GM12878 (cell line): ENCODE measurements around the gene PGAM2.

ENCODE experiments used
- CTCF ChIP-seq, 3 experiments: IDR thresholded peaks in 2 of 3; conservative IDR thresholded peaks in 1 of 3; 2 replicates each; pipeline ENCODE4 v1.5.1; 2011; ENCODE audit warnings: low read depth in 3 of 3, low read length in 3 of 3, mild to moderate bottlenecking in 3 of 3, control low read depth in 2 of 3, moderate library complexity in 2 of 3, inconsistent platforms in 1 of 3, mixed read lengths in 1 of 3; ENCODE audit not compliant: control insufficient read depth in 2 of 3, insufficient read depth in 1 of 3; ENCODE audit errors: extremely low read depth in 1 of 3
- POLR2A ChIP-seq: IDR thresholded peaks from 2 replicates; pipeline ENCODE4 v1.6.1; 2011; ENCODE audit warnings: low read depth, mild to moderate bottlenecking, low read length
- SMAD1 ChIP-seq: fragments of 450-650 bp; IDR thresholded peaks from 2 replicates; pipeline ENCODE4 v1.6.1; 2018; ENCODE audit warnings: mild to moderate bottlenecking, low read depth; ENCODE audit not compliant: partially characterized antibody
- YBX1 ChIP-seq: fragments of 450-650 bp; IDR thresholded peaks from 2 replicates; pipeline ENCODE4 v1.6.1; 2016; ENCODE audit warnings: antibody characterized with exemption

- no peak for TF ChIP-seq CTCF (IDR thresholded peaks at IDR 0.05 in 2 of 3, conservative IDR thresholded peaks at IDR 0.05 in 1 of 3; ENCODE audit: control insufficient read depth in 2 of 3, extremely low read depth in 1 of 3, insufficient read depth in 1 of 3, low read depth in 3 of 3, low read length in 3 of 3)
- no peak for TF ChIP-seq POLR2A
- TF ChIP-seq SMAD1 = no peak
- TF ChIP-seq YBX1 = no peak
Observed at GRCh38 chr7:44078521-44078920, 13.2 kb upstream of the PGAM2 start.
